ENCODE data around the gene KIF26B. TPM values are rescaled to one million over a fixed set of nuclear protein-coding genes. Genes with fewer than 3 reads are reported as not detected.
"Not testable (repeated sequence)": the region's sequence is repeated elsewhere in the genome, so short reads cannot be mapped to it uniquely, and the experiment has no call there.

KIF26B gene
- total RNA-seq, 1 donor from 2014 or later = 0.02 TPM

- intact Hi-C loops (cut with micrococcal nuclease) = no loop called here
Measured at GRCh38 chr1:245715291-245715701, 560.5 kb downstream of the KIF26B start.

- intact Hi-C loops (cut with micrococcal nuclease) = no loop called here
Measured at GRCh38 chr1:245715970-245716369, 561.2 kb downstream of the KIF26B start.

- intact Hi-C loops (cut with micrococcal nuclease) = no loop called here
Measured at GRCh38 chr1:245716561-245716960, 561.8 kb downstream of the KIF26B start.

GRCh38 chr1:245717611-245718010 is 562.8 kb downstream of the KIF26B start:
- intact Hi-C loops (cut with micrococcal nuclease) = no loop called here

GRCh38 chr1:245718123-245718522 is 563.3 kb downstream of the KIF26B start:
- intact Hi-C loops (cut with micrococcal nuclease) = no loop called here

GRCh38 chr1:245718951-245719350 is 564.2 kb downstream of the KIF26B start:
- intact Hi-C loops (cut with micrococcal nuclease) = no loop called here

- intact Hi-C loops (cut with micrococcal nuclease) = no loop called here
Measured at GRCh38 chr1:245721488-245721887, 566.7 kb downstream of the KIF26B start.

GRCh38 chr1:245728035-245728434 is 573.2 kb downstream of the KIF26B start:
- intact Hi-C loops (cut with micrococcal nuclease) = not testable (repeated sequence)

GRCh38 chr1:245730801-245731200 is 576.0 kb downstream of the KIF26B start:
- intact Hi-C loops (cut with micrococcal nuclease) = no loop called here

GRCh38 chr1:245740336-245740735 is 585.6 kb downstream of the KIF26B start:
- intact Hi-C loops (cut with micrococcal nuclease) = not testable (repeated sequence)

- intact Hi-C loops (cut with micrococcal nuclease) = no loop called here
Measured at GRCh38 chr1:245742896-245743295, 588.1 kb downstream of the KIF26B start.

- intact Hi-C loops (cut with micrococcal nuclease) = no loop called here
Measured at GRCh38 chr1:245748240-245748639, 593.5 kb downstream of the KIF26B start.

- intact Hi-C loops (cut with micrococcal nuclease) = no loop called here
Measured at GRCh38 chr1:245748646-245749045, 593.9 kb downstream of the KIF26B start.

GRCh38 chr1:245749053-245749452 is 594.3 kb downstream of the KIF26B start:
- intact Hi-C loops (cut with micrococcal nuclease) = no loop called here

GRCh38 chr1:245750261-245750660 is 595.5 kb downstream of the KIF26B start:
- intact Hi-C loops (cut with micrococcal nuclease) = no loop called here

GRCh38 chr1:245751116-245751515 is 596.3 kb downstream of the KIF26B start:
- intact Hi-C loops (cut with micrococcal nuclease) = no loop called here

GRCh38 chr1:245751726-245752470 is 597.1 kb downstream of the KIF26B start:
- intact Hi-C loops (cut with micrococcal nuclease) = no loop called here

GRCh38 chr1:245752561-245752960 is 597.8 kb downstream of the KIF26B start:
- intact Hi-C loops (cut with micrococcal nuclease) = no loop called here

GRCh38 chr1:245753807-245754206 is 599.0 kb downstream of the KIF26B start:
- intact Hi-C loops (cut with micrococcal nuclease) = no loop called here

GRCh38 chr1:245754463-245754961 is 599.7 kb downstream of the KIF26B start:
- intact Hi-C loops (cut with micrococcal nuclease) = no loop called here
